GM12864 (cell line): ENCODE results near the gene CDS2.

ENCODE experiments used
- DNase-seq: peaks from one replicate; pipeline ENCODE4 v3.0.0-alpha.2; 2011; ENCODE audit warnings: low read depth
- H3K4me3 ChIP-seq: 2 replicates; pipeline ENCODE4 v1.5.1; 2011; ENCODE audit warnings: mild to moderate bottlenecking, low read depth, low read length, control low read depth
- TF ChIP-seq, protein P1 (sequence below): IDR thresholded peaks from 2 replicates; pipeline ENCODE4 v1.5.1; 2011; ENCODE audit warnings: low read depth, mild to moderate bottlenecking, moderate library complexity, low read length, control low read depth, inconsistent platforms; ENCODE audit errors: missing control alignments

Gene CDS2

DNA sequence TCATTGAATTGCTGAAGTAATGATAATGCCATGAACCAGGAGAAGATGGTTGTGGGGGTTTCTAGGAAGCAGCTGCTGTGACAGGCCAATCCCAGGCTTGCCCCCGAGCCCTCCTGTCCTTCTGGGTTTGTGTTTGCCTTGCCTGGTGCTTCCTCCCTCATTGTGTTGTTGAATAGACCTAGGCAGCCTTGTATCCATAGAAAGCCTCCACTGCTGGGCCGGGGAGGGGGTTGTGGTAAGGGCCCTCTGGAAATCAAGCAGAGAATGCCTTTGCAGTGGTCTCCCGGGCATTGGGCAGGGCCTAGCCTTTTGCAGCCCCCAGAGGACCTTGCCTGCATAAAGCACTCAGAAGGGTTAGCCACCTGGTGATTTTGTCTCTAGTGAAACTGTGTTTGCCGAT is 69.3 kb downstream of the CDS2 start:
- TF ChIP-seq, protein P1, sequence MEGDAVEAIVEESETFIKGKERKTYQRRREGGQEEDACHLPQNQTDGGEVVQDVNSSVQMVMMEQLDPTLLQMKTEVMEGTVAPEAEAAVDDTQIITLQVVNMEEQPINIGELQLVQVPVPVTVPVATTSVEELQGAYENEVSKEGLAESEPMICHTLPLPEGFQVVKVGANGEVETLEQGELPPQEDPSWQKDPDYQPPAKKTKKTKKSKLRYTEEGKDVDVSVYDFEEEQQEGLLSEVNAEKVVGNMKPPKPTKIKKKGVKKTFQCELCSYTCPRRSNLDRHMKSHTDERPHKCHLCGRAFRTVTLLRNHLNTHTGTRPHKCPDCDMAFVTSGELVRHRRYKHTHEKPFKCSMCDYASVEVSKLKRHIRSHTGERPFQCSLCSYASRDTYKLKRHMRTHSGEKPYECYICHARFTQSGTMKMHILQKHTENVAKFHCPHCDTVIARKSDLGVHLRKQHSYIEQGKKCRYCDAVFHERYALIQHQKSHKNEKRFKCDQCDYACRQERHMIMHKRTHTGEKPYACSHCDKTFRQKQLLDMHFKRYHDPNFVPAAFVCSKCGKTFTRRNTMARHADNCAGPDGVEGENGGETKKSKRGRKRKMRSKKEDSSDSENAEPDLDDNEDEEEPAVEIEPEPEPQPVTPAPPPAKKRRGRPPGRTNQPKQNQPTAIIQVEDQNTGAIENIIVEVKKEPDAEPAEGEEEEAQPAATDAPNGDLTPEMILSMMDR: no peak
- DNase-seq: no peak
- H3K4me3 ChIP-seq: no peak overlapping the region

DNA sequence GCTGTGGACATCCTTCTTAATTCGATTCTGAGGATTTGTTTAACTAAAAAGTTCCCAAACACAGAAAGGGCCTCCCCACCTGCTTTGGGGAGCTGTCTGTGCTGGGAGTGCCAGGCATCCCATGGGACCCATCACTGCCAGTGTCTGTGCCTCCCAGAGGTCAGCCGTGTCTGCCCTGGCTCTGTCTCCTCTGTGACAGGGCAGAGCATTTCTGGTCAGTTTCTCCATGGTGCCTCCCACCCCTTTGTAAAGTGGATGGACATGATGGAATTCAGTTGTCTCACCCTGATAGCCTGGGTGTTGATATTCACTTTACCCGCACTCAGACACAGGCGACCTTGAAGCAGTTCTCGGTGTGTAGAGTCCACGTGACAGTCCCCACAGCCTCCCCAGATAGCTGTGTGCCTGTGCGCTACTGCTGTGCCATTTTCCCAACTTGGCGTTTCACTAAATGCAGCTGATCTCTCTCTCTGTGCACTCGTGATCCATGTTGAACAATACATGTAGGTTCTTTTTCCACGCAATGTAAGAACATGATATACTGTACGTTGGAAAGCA is 70.5 kb downstream of the CDS2 start:
- DNase-seq: no peak
- no peak overlapping the region for H3K4me3 ChIP-seq
- TF ChIP-seq, protein P1: no peak

DNA sequence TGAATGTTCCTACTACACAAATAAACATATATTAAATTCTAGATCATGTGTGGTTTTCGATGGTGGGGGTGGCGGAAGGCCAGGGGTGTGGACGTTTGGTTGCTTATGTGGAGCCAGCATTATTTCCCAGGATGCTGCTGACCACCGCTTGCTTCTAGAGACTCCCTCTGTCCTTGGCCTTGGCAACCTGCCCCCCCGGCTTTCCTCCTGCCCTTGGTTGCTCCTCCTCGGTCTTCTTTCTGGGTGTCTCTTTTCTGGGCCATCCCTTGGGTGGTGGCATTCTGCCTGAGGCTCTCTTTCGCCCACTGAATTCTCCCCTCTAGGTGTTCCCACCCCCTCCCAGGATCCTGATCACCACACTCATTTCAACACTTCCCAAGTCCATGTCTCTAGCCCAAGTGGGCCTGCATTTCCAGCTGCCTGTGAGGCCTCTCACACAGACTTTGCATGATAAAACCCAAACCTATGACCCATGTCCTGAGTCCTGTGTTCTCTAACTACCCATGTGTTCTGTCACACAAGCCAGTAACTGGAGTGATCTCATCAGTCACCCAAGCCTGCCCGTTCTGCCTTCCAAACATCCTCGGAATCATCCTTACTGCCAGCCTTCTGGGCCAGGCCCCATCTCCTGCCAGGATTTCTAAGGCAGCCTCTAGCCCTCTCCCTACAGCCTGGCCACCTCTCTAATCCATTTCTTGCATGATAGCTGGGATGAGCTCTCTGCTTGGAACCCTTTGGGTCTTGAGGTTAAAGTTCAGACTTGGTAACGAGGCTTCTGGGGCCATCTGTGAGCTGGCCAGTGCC is 71.2 kb downstream of the CDS2 start:
- H3K4me3 ChIP-seq: no peak overlapping the region
- DNase-seq: no peak
- TF ChIP-seq, protein P1: no peak

DNA sequence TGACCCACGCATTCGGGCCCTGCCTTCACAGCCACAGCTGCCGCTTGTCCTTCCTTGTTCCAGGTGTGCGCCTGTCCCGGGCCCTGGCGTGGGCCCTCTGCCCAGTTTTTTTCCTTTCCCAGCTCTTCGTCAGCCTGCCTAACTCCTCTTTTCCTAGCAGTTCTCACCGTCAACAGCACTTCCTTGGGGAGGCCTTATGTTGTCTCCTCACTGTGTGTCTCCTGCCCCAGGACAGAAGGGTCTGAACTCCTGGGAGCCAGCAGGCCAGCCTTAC is 71.8 kb downstream of the CDS2 start:
- TF ChIP-seq, protein P1: no peak
- DNase-seq: no peak
- no peak overlapping the region for H3K4me3 ChIP-seq

DNA sequence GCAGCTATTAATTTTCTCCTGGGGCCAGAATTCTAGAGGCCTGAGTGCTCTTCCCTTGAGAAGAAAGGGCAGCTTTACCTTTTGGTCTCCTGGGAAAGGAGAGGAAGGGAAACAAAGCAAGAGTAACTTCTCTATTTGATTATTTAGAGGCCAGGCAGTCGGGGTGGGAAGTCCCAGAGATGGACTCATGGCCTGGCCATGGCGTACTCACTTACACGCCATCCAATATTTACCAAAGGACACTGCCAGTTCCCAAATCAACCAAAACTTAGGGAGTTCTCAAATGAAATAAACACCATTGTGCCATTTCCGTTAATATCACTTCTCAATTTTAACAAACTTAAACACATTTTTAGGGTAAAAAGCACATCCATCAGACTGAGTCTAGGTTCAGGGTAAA is 76.6 kb downstream of the CDS2 start:
- TF ChIP-seq, protein P1: no peak
- no peak for DNase-seq
- no peak overlapping the region for H3K4me3 ChIP-seq

DNA sequence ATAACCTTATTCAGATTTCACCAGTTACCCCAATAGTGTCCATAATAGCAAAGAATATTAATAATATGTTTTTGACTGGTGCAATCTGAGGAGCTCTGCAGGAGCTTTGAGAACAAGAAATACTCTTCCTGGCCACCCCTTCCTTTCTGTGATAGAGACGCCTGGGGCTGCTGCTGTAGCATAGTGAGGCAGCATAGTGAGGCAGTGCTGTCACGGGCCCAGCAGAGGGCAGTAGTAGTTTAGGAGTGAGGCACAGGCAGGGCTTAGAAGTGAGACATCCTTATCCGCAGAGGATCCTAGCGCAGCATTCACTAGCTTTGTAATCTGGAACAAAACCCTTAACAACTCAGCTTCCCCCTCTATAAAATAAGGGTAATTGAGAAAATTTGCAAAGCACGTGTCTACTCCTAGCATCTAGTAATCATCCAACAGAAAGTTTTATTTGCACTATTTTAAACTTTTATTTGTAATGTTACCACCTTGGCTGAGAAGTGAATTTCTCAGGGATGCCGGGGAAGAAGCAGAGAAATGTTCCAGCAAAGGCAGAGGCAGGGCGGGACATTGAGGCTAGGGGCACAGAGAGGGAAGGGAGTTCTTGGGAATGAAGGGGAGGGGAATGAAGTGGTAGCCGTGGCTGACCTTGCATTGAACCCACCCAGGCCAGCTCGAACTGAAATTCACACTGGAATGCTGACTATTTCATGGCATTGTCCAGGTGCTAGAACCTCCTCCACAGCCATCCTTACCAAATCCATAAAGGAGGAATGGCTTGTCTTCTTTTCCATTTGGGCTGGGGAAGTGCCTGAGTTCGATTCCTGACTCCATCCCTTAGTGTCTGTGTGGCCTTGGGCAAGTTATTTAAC is 78.8 kb downstream of the CDS2 start:
- no peak overlapping the region for H3K4me3 ChIP-seq
- DNase-seq: peak; percentile 19
- TF ChIP-seq, protein P1: peak; percentile 93
